PFSK-1 (cell line): ENCODE measurements around the gene DNAH5.

Experiments used
- FOXP2 ChIP-seq: optimal IDR thresholded peaks from 2 replicates; pipeline ENCODE3; 2011; ENCODE audit warnings: borderline replicate concordance, control low read depth, inconsistent platforms; ENCODE audit not compliant: insufficient read depth; ENCODE audit errors: extremely low read length, extremely low read depth
- POLR2AphosphoS5 ChIP-seq: IDR thresholded peaks from 2 replicates; pipeline ENCODE4 v1.6.1; 2012; ENCODE audit warnings: low read depth, mild to moderate bottlenecking, control low read depth, low read length, moderate library complexity
- REST ChIP-seq, 2 experiments: IDR thresholded peaks; 2 replicates each; pipeline versions ENCODE4 v1.6.1 to v1.8.0; 2011 to 2012; ENCODE audit warnings: low read depth in 2 of 2, low read length in 2 of 2, control low read depth in 1 of 2, inconsistent platforms in 1 of 2, mild to moderate bottlenecking in 1 of 2, moderate library complexity in 1 of 2; ENCODE audit not compliant: insufficient read depth in 1 of 2
- SIN3A ChIP-seq: IDR thresholded peaks from 2 replicates; pipeline ENCODE4 v1.6.1; 2012; ENCODE audit warnings: mild to moderate bottlenecking, low read length, moderate library complexity, borderline replicate concordance; ENCODE audit not compliant: insufficient read depth
- TAF1 ChIP-seq: IDR thresholded peaks from 2 replicates; pipeline ENCODE4 v1.6.1; 2012; ENCODE audit warnings: low read length, control low read depth, borderline replicate concordance; ENCODE audit not compliant: insufficient read depth

The DNAH5 gene

GRCh38 chr5:13766236-13766635 lies 178.3 kb downstream of the DNAH5 start:
- TF ChIP-seq SIN3A, result no peak
- no peak for TF ChIP-seq FOXP2
- no peak for TF ChIP-seq POLR2AphosphoS5
- no peak for TF ChIP-seq TAF1
- TF ChIP-seq REST (IDR thresholded peaks at IDR 0.05; ENCODE audit: insufficient read depth in 1 of 2, low read depth in 2 of 2, low read length in 2 of 2), result no peak

GRCh38 chr5:13763719-13764118 lies 180.8 kb downstream of the DNAH5 start:
- no peak for TF ChIP-seq REST (IDR thresholded peaks at IDR 0.05; ENCODE audit: insufficient read depth in 1 of 2, low read depth in 2 of 2, low read length in 2 of 2)
- no peak for TF ChIP-seq POLR2AphosphoS5
- no peak for TF ChIP-seq TAF1

- TF ChIP-seq TAF1 (no peak), SIN3A (no peak), REST (IDR thresholded peaks at IDR 0.05; ENCODE audit: insufficient read depth in 1 of 2, low read depth in 2 of 2, low read length in 2 of 2) (no peak), POLR2AphosphoS5 (no peak), FOXP2 (no peak)
Measured at GRCh38 chr5:13749766-13750165, 194.7 kb downstream of the DNAH5 start.

GRCh38 chr5:13746026-13746425 lies 198.5 kb downstream of the DNAH5 start:
- TF ChIP-seq FOXP2, result no peak
- no peak for TF ChIP-seq POLR2AphosphoS5
- TF ChIP-seq SIN3A, result no peak
- no peak for TF ChIP-seq REST (IDR thresholded peaks at IDR 0.05; ENCODE audit: insufficient read depth in 1 of 2, low read depth in 2 of 2, low read length in 2 of 2)
- no peak for TF ChIP-seq TAF1

- TF ChIP-seq SIN3A, result no peak
- TF ChIP-seq REST (IDR thresholded peaks at IDR 0.05; ENCODE audit: insufficient read depth in 1 of 2, low read depth in 2 of 2, low read length in 2 of 2), result no peak
- TF ChIP-seq POLR2AphosphoS5, result no peak
- no peak for TF ChIP-seq FOXP2
- TF ChIP-seq TAF1, result no peak
Measured at GRCh38 chr5:13745508-13745907, 199.0 kb downstream of the DNAH5 start.
